HepG2 (cell line): Measurements from ENCODE around the gene ART5. TPM values are rescaled to one million over a fixed set of nuclear protein-coding genes. Genes with fewer than 3 reads are reported as not detected.

Source experiments
- ADNP ChIP-seq: sonication (generic); formaldehyde crosslinking; IDR thresholded peaks from 2 replicates; pipeline ENCODE4 v1.4.0; 2020; ENCODE audit warnings: missing genetic modification reagents
- ARID2 ChIP-seq: sonication (generic); formaldehyde crosslinking; IDR thresholded peaks from 2 replicates; pipeline ENCODE4 v1.8.1; 2022; ENCODE audit warnings: mild to moderate bottlenecking, missing genetic modification reagents, borderline replicate concordance
- IKZF4 ChIP-seq: sonication (generic); formaldehyde crosslinking; IDR thresholded peaks from 2 replicates; pipeline ENCODE4 v1.5.1; 2020; ENCODE audit warnings: borderline replicate concordance, mild to moderate bottlenecking, low read depth, missing genetic modification reagents; ENCODE audit errors: not compliant biosample characterization
- MIER2 ChIP-seq: IDR thresholded peaks from 2 replicates; pipeline ENCODE4 v1.6.1; 2016; ENCODE audit warnings: missing biosample characterization, missing genetic modification reagents
- MTF2 ChIP-seq: sonication (generic); formaldehyde crosslinking; IDR thresholded peaks from 2 replicates; pipeline ENCODE4 v1.5.0; 2020; ENCODE audit warnings: missing genetic modification reagents, borderline replicate concordance
- PITX1 ChIP-seq: sonication (generic); formaldehyde crosslinking; IDR thresholded peaks from 2 replicates; pipeline ENCODE4 v1.5.1; 2020; ENCODE audit warnings: mild to moderate bottlenecking, missing genetic modification reagents
- SNAI1 ChIP-seq: sonication (generic); formaldehyde crosslinking; IDR thresholded peaks from 2 replicates; pipeline ENCODE4 v1.5.0; 2020; ENCODE audit warnings: mild to moderate bottlenecking, missing genetic modification reagents, borderline replicate concordance
- ZNF331 ChIP-seq: sonication (generic); formaldehyde crosslinking; IDR thresholded peaks from 2 replicates; pipeline ENCODE4 v1.4.0; 2020; ENCODE audit warnings: missing genetic modification reagents
- ZNF550 ChIP-seq: sonication (generic); formaldehyde crosslinking; IDR thresholded peaks from 2 replicates; pipeline ENCODE4 v1.4.0; 2020; ENCODE audit warnings: mild to moderate bottlenecking, missing genetic modification reagents, borderline replicate concordance
- polyA plus RNA-seq, 8 experiments: library from polyadenylated mRNA; depleted of rRNA in 3 of 8; stranded (reverse) in 7 of 8; unstranded in 1 of 8; fragments of >200 nt; fragmentation: Illumina TruSeq in 4 of 8; extraction: Trizol in 4 of 8; gene quantifications; 2 replicates each; pipeline versions ENCODE4 v1.2.1 to v1.2.3, GENCODE V29; 2011 to 2016; ENCODE audit warnings: low read depth in 4 of 8, missing spikeins in 1 of 8, mixed read lengths in 1 of 8; ENCODE audit not compliant: insufficient read depth in 1 of 8
- total RNA-seq, 5 experiments: library from RNA; depleted of rRNA; stranded (reverse); fragments of >200 nt; fragmentation: Illumina TruSeq; extraction: Trizol; gene quantifications; 2 replicates each; pipeline ENCODE4 v1.2.3, GENCODE V29; 2016; ENCODE audit warnings: low read depth in 1 of 5
- TF ChIP-seq, protein P1 (sequence below): sonication (generic); formaldehyde crosslinking; IDR thresholded peaks from 2 replicates; pipeline ENCODE4 v1.4.0; 2020; ENCODE audit warnings: mild to moderate bottlenecking, missing genetic modification reagents, borderline replicate concordance

The ART5 gene
- total and polyA plus RNA-seq, 2 of the 13 experiments (the other 11 are each of a cell fraction or from before 2014, with no cell fraction given), result 0.55 to 0.93 TPM

- TF ChIP-seq ZNF550 (CRISPR knock-in tag) (no peak), MIER2 (CRISPR knock-in tag) (no peak), SNAI1 (CRISPR knock-in tag) (no peak), ADNP (CRISPR knock-in tag) (no peak), MTF2 (no peak), ZNF331 (CRISPR knock-in tag) (no peak), IKZF4 (CRISPR knock-in tag) (no peak), PITX1 (CRISPR knock-in tag) (no peak), ARID2 (no peak)
- TF ChIP-seq, protein P1, sequence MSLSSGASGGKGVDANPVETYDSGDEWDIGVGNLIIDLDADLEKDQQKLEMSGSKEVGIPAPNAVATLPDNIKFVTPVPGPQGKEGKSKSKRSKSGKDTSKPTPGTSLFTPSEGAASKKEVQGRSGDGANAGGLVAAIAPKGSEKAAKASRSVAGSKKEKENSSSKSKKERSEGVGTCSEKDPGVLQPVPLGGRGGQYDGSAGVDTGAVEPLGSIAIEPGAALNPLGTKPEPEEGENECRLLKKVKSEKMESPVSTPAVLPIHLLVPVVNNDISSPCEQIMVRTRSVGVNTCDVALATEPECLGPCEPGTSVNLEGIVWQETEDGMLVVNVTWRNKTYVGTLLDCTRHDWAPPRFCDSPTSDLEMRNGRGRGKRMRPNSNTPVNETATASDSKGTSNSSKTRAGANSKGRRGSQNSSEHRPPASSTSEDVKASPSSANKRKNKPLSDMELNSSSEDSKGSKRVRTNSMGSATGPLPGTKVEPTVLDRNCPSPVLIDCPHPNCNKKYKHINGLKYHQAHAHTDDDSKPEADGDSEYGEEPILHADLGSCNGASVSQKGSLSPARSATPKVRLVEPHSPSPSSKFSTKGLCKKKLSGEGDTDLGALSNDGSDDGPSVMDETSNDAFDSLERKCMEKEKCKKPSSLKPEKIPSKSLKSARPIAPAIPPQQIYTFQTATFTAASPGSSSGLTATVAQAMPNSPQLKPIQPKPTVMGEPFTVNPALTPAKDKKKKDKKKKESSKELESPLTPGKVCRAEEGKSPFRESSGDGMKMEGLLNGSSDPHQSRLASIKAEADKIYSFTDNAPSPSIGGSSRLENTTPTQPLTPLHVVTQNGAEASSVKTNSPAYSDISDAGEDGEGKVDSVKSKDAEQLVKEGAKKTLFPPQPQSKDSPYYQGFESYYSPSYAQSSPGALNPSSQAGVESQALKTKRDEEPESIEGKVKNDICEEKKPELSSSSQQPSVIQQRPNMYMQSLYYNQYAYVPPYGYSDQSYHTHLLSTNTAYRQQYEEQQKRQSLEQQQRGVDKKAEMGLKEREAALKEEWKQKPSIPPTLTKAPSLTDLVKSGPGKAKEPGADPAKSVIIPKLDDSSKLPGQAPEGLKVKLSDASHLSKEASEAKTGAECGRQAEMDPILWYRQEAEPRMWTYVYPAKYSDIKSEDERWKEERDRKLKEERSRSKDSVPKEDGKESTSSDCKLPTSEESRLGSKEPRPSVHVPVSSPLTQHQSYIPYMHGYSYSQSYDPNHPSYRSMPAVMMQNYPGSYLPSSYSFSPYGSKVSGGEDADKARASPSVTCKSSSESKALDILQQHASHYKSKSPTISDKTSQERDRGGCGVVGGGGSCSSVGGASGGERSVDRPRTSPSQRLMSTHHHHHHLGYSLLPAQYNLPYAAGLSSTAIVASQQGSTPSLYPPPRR (CRISPR knock-in tag), result no peak
These were observed 19.2 kb upstream of the ART5 start (continued) for GRCh38 chr11:3660960-3661359.
